Hepatocyte (in vitro differentiated cells): ENCODE data around the gene SDCBP2. TPM values are rescaled to one million over a fixed set of nuclear protein-coding genes. Genes with fewer than 3 reads are reported as not detected.
A peak's percentile ranks its signal among the peaks of the same experiment; 100 is the strongest.

Experiments
- DNase-seq: peaks from one replicate; pipeline ENCODE4 v3.0.0-alpha.2; 2016; ENCODE audit warnings: low spot score
- H2AFZ ChIP-seq: fragments of 200-600 bp; sonication (generic); 2 replicates; pipeline ENCODE4 v1.6.0; 2016; ENCODE audit warnings: antibody characterized with exemption, mild to moderate bottlenecking
- H3K27ac ChIP-seq: fragments of 200-600 bp; sonication (generic); 2 replicates; pipeline ENCODE4 v1.5.1; 2016; ENCODE audit warnings: mild to moderate bottlenecking
- H3K27me3 ChIP-seq: fragments of 200-600 bp; sonication (generic); 2 replicates; pipeline ENCODE4 v1.6.1; 2016
- H3K36me3 ChIP-seq: fragments of 200-600 bp; sonication (generic); replicated peaks from 2 replicates; pipeline ENCODE4 v1.5.1; 2016; ENCODE audit warnings: low read depth; ENCODE audit not compliant: insufficient read depth
- H3K4me1 ChIP-seq: fragments of 200-600 bp; sonication (generic); 2 replicates; pipeline ENCODE4 v1.5.1; 2016; ENCODE audit warnings: mild to moderate bottlenecking, moderate library complexity; ENCODE audit not compliant: insufficient read depth
- H3K4me2 ChIP-seq: fragments of 200-600 bp; sonication (generic); 2 replicates; pipeline ENCODE4 v1.6.0; 2016
- H3K4me3 ChIP-seq: fragments of 200-600 bp; sonication (generic); 2 replicates; pipeline ENCODE4 v1.5.1; 2016; ENCODE audit warnings: mild to moderate bottlenecking
- H3K79me2 ChIP-seq: fragments of 200-600 bp; sonication (generic); 2 replicates; pipeline ENCODE4 v1.6.0; 2017; ENCODE audit warnings: mild to moderate bottlenecking
- H3K9me2 ChIP-seq: fragments of 200-600 bp; sonication (generic); replicated peaks from 2 replicates; pipeline ENCODE4 v1.6.0; 2017; ENCODE audit warnings: mild to moderate bottlenecking; ENCODE audit not compliant: insufficient read depth
- H3K9me3 ChIP-seq: fragments of 200-600 bp; sonication (generic); 2 replicates; pipeline ENCODE4 v1.5.1; 2016; ENCODE audit warnings: low read depth, mild to moderate bottlenecking
- H4K20me1 ChIP-seq: fragments of 200-600 bp; sonication (generic); 2 replicates; pipeline ENCODE4 v1.6.0; 2016; ENCODE audit warnings: mild to moderate bottlenecking; ENCODE audit not compliant: insufficient read depth, poor library complexity, severe bottlenecking
- EZH2 ChIP-seq: fragments of 200-600 bp; sonication (generic); IDR thresholded peaks from 2 replicates; pipeline ENCODE4 v1.6.1; 2016; ENCODE audit warnings: antibody characterized with exemption, mild to moderate bottlenecking, borderline replicate concordance
- EZH2phosphoT487 ChIP-seq: fragments of 200-600 bp; sonication (generic); IDR thresholded peaks from one replicate; pipeline ENCODE4 v1.6.1; 2018; ENCODE audit warnings: antibody characterized with exemption, mild to moderate bottlenecking, low read depth, moderate library complexity; ENCODE audit not compliant: unreplicated experiment, severe bottlenecking
- WGBS: methylation state at CpG from one replicate; pipeline ENCODE4 v1.1.6; 2016; ENCODE audit warnings: low lambda C conversion rate; ENCODE audit errors: missing lambda C conversion rate; 5-methylcytosine and 5-hydroxymethylcytosine counted together
- polyA plus RNA-seq: library from polyadenylated mRNA; unstranded; fragments of >200 nt; fragmentation: Nextera tagmentation; extraction: Ambion mirVana; gene quantifications from 2 replicates; pipeline ENCODE4 v1.2.1, GENCODE V29; 2016
- total RNA-seq: library from RNA; depleted of rRNA; stranded (reverse); fragments of >200 nt; gene quantifications from 2 replicates; pipeline ENCODE4 v1.2.3, GENCODE V29; 2014
- TF ChIP-seq, protein P1 (sequence below): fragments of 200-600 bp; sonication (generic); IDR thresholded peaks from 2 replicates; pipeline ENCODE4 v1.5.1; 2016; ENCODE audit warnings: antibody characterized with exemption, mild to moderate bottlenecking; ENCODE audit not compliant: poor library complexity

The SDCBP2 gene
- total and polyA plus RNA-seq, 2 experiments from 2014 or later, result 64.1 to 83.3 TPM

DNA sequence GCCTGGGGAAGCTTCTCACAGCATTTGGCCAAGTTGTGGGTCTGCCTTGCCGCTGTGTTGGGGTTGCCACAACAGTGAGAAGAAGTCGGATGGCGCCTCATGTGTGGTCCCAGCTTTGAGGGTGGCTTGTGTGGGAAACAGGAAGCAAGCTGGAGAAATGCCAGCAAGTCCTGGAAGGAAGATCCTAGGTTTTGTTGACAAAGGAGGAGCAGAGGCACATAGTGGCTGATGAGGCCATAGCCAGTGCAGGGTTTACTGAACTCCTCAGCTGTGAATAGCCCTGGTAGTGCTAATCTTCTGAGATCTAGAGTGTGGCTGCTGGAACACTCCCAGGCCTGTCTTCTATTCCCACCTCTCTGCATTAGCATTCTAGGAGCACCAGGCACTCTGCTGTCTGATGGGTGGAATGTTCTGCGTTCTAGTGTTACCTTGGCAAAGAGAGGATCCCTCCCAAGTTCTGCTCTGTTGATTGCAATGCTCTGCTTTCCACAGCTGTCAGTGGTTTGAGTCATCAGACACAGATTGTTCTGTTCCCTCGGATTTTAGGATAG, 37.7 kb downstream of the SDCBP2 start:
- no peaks in the 10 kb centered on the region for H3K27me3 ChIP-seq
- H3K4me1 ChIP-seq, result no peaks in the 10 kb centered on the region
- H3K4me3 ChIP-seq, result no peak overlapping the region
- TF ChIP-seq EZH2phosphoT487 (no peak), EZH2 (no peak)
- TF ChIP-seq, protein P1, sequence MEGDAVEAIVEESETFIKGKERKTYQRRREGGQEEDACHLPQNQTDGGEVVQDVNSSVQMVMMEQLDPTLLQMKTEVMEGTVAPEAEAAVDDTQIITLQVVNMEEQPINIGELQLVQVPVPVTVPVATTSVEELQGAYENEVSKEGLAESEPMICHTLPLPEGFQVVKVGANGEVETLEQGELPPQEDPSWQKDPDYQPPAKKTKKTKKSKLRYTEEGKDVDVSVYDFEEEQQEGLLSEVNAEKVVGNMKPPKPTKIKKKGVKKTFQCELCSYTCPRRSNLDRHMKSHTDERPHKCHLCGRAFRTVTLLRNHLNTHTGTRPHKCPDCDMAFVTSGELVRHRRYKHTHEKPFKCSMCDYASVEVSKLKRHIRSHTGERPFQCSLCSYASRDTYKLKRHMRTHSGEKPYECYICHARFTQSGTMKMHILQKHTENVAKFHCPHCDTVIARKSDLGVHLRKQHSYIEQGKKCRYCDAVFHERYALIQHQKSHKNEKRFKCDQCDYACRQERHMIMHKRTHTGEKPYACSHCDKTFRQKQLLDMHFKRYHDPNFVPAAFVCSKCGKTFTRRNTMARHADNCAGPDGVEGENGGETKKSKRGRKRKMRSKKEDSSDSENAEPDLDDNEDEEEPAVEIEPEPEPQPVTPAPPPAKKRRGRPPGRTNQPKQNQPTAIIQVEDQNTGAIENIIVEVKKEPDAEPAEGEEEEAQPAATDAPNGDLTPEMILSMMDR, result no peak
- no peaks in the 10 kb centered on the region for H4K20me1 ChIP-seq
- H3K79me2 ChIP-seq, result no peaks in the 10 kb centered on the region
- peak overlapping the region; percentile 20 for H3K27ac ChIP-seq
- no peaks in the 10 kb centered on the region for H3K9me2 ChIP-seq
- no peaks in the 10 kb centered on the region for H3K9me3 ChIP-seq
- WGBS, result 67% methylated on average over 5 of the region's 5 CpGs
- peak; percentile 19 for DNase-seq
- H3K4me2 ChIP-seq, result no peak overlapping the region
- no peaks in the 10 kb centered on the region for H3K36me3 ChIP-seq
- H2AFZ ChIP-seq, result no peak overlapping the region

DNA sequence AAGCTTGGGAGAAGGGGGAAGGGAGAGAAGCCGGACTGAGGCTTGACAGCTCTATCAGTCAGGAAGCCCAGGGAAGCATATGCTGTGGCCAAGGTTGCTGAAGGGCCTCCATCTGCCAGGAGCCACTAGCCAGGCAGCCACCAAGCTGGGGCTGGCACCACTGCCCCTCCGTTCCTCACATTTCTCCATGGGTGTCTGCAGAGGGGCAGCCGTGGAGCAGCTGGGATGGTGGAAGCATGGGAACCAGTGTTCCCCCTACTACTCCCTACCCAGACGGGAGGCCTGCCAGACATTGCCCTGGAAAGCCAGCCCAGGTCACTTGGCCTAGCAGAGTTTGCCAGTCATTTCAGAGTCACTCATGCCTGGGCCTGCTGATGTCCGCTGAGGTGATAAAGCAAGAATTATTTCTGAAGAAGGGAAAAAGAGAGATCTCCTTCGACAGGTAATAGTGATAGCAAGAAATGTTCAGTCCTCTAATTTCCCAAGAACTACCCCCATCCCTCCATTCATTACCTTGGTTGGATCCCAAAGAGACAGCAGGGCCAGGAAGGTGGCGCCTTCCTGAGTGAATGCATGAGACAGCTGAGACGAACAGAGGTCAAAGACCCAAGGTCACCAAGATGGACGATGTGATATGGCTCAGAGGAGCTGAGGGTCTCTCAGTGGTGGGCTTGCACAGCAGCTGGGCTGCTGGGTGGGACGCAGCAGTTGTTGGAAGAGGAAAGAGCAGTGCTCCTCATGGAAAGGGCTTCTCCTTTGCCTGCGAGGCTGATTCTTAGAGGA, 41.0 kb downstream of the SDCBP2 start:
- Histone ChIP-seq H3K4me3 (no peak overlapping the region), H2AFZ (no peak overlapping the region), H3K27ac (no peak overlapping the region), H3K36me3 (no peaks in the 10 kb centered on the region), H3K27me3 (no peaks in the 10 kb centered on the region), H3K4me1 (no peaks in the 10 kb centered on the region), H3K79me2 (no peaks in the 10 kb centered on the region), H3K9me3 (no peaks in the 10 kb centered on the region), H4K20me1 (no peaks in the 10 kb centered on the region), H3K4me2 (no peak overlapping the region), H3K9me2 (no peaks in the 10 kb centered on the region)
- no peak for DNase-seq
- TF ChIP-seq EZH2phosphoT487, result no peak
- no peak for TF ChIP-seq EZH2
- TF ChIP-seq, protein P1, result no peak
- 90% methylated on average over 11 of the region's 11 CpGs for WGBS

DNA sequence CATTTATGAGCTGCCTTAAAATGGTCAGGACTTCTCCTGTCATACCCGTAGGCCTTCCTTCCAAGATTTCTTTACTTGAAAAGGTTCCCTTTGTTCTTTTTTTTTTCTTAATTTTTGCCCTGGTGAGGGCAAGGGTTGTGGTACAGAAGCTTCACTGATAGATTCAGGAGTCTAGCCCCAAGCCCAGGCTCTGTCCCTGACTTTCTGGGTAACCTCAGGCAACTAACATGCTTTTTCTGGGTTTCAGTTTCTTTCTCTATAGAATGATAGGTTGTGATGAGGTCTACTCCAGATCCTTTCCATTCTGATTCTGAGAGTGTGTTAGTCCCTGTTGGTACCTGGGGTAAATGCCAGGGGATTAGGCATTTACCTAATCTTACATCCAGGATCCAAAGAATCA, 41.6 kb downstream of the SDCBP2 start:
- H3K27me3 ChIP-seq, result no peaks in the 10 kb centered on the region
- WGBS, result 67% methylated on average over 1 of the region's 1 CpG
- H3K4me3 ChIP-seq, result no peak overlapping the region
- H3K27ac ChIP-seq, result no peak overlapping the region
- no peak overlapping the region for H2AFZ ChIP-seq
- H3K36me3 ChIP-seq, result no peaks in the 10 kb centered on the region
- H4K20me1 ChIP-seq, result no peaks in the 10 kb centered on the region
- no peaks in the 10 kb centered on the region for H3K79me2 ChIP-seq
- DNase-seq, result no peak
- no peaks in the 10 kb centered on the region for H3K9me2 ChIP-seq
- H3K9me3 ChIP-seq, result no peaks in the 10 kb centered on the region
- H3K4me2 ChIP-seq, result no peak overlapping the region
- H3K4me1 ChIP-seq, result no peaks in the 10 kb centered on the region
- TF ChIP-seq, protein P1, result no peak
- TF ChIP-seq EZH2phosphoT487 (no peak), EZH2 (no peak)
